A172 (cell line): ENCODE measurements around the gene CCDC78. TPM values are rescaled to one million over a fixed set of nuclear protein-coding genes. Genes with fewer than 3 reads are reported as not detected.

Experiments used
- DNase-seq: peaks from one replicate; pipeline ENCODE4 v3.0.0-alpha.2; 2015; ENCODE audit warnings: low spot score
- total RNA-seq: library from RNA; depleted of rRNA; stranded (reverse); fragments of >200 nt; shearing (Covaris generic); gene quantifications from 2 replicates; pipeline ENCODE4 v1.2.3, GENCODE V29; 2014; rRNA removed

Gene CCDC78
- total RNA-seq = 2.1 and 4.0 TPM in 2 replicates

GRCh38 chr16:726438-727290 is at the start of gene CCDC78, which contains the start of gene HAGHL:
Gene CCDC78, minus strand, starts transcription at chr16:726443. Its CDS starts 76 bp downstream, at chr16:726367.
Gene HAGHL, plus strand, starts transcription at chr16:727106. Its CDS starts 404 bp downstream, at chr16:727510.
- no peak for DNase-seq

- no peak for DNase-seq
Measured at GRCh38 chr16:775236-775796, 49.1 kb upstream of the CCDC78 start.

GRCh38 chr16:774086-775001 is 48.1 kb upstream of the CCDC78 start:
- no peak for DNase-seq

- DNase-seq = no peak
Measured at GRCh38 chr16:772959-773358, 46.7 kb upstream of the CCDC78 start.

GRCh38 chr16:770411-770810 is 44.2 kb upstream of the CCDC78 start:
- DNase-seq = no peak

- DNase-seq = no peak
Measured at GRCh38 chr16:769934-770333, 43.7 kb upstream of the CCDC78 start.

GRCh38 chr16:769184-769784 is 43.0 kb upstream of the CCDC78 start:
- no peak for DNase-seq

GRCh38 chr16:768428-768827 is 42.2 kb upstream of the CCDC78 start:
- no peak for DNase-seq

GRCh38 chr16:767743-768235 is 41.5 kb upstream of the CCDC78 start:
- DNase-seq = no peak

- DNase-seq = no peak
Measured at GRCh38 chr16:766820-767640, 40.8 kb upstream of the CCDC78 start.

- DNase-seq = no peak
Measured at GRCh38 chr16:766008-766819, 40.0 kb upstream of the CCDC78 start.

- DNase-seq = no peak
Measured at GRCh38 chr16:765488-765865, 39.2 kb upstream of the CCDC78 start.

GRCh38 chr16:764848-765487 is 38.7 kb upstream of the CCDC78 start:
- no peak for DNase-seq

- no peak for DNase-seq
Measured at GRCh38 chr16:764184-764750, 38.0 kb upstream of the CCDC78 start.

- no peak for DNase-seq
Measured at GRCh38 chr16:763369-764183, 37.3 kb upstream of the CCDC78 start.

- no peak for DNase-seq
Measured at GRCh38 chr16:762595-763268, 36.5 kb upstream of the CCDC78 start.
